ENCODE measurements around the gene RAB42.

GRCh38 chr1:28604411-28604810 lies 12.3 kb downstream of the RAB42 start:
- TF ChIP-seq CTCF (IDR thresholded peaks at IDR 0.05) (no peak), POLR2A (IDR thresholded peaks at IDR 0.05) (no peak)
